Gastroesophageal sphincter (tissue), 3 donors: ENCODE results near the gene MYLK.

Experiments
- CTCF ChIP-seq, 4 experiments: fragments of 200-600 bp in 2 of 4; fragments of 450-650 bp in 2 of 4; sonication (generic) in 1 of 4; IDR thresholded peaks; one replicate each; pipeline ENCODE4 v1.5.1; 2017 to 2019; ENCODE audit warnings: antibody characterized with exemption in 4 of 4, mild to moderate bottlenecking in 2 of 4, moderate library complexity in 2 of 4
- POLR2AphosphoS5 ChIP-seq: sonication (generic); formaldehyde crosslinking; IDR thresholded peaks from one replicate; pipeline ENCODE4 v1.6.1; 2017; ENCODE audit warnings: antibody characterized with exemption

GRCh38 chr3:123635217-123635616 lies 248.9 kb downstream of the MYLK start:
- TF ChIP-seq CTCF (IDR thresholded peaks at IDR 0.05) (no peak), POLR2AphosphoS5 (no peak)
